Activated CD8-positive, alpha-beta T cell treated with anti-CD3 and anti-CD28 coated beads for 36 hours (primary cell): ENCODE measurements around the gene TMED6. TPM values are rescaled to one million over a fixed set of nuclear protein-coding genes. Genes with fewer than 3 reads are reported as not detected.

Experiments
- ATAC-seq: fragments of 200-7000 bp; cut with Tn5 transposase; one replicate; pipeline ENCODE4 v1.10.0; 2021; ENCODE audit warnings: mild to moderate bottlenecking, moderate library complexity
- CTCF ChIA-PET: fragments of 350-600 bp; sonication (Branson Sonifier 250); formaldehyde crosslinking; loops from one replicate; lab custom pipeline; 2021; ENCODE audit warnings: antibody characterized with exemption; lab: Charles Lee
- POLR2A ChIA-PET: fragments of 350-600 bp; sonication (Branson Sonifier 250); formaldehyde crosslinking; loops from one replicate; lab custom pipeline; 2021; ENCODE audit warnings: antibody characterized with exemption; lab: Charles Lee
- DNase-seq: peaks from one replicate; pipeline ENCODE4 v3.0.0-alpha.2; 2020
- H3K27ac Mint-ChIP-seq: one replicate; pipeline ENCODE4 v1.8.0; 2021; ENCODE audit warnings: mild to moderate bottlenecking, mixed read lengths
- H3K27me3 Mint-ChIP-seq: one replicate; pipeline ENCODE4 v1.8.0; 2021; ENCODE audit warnings: mixed read lengths
- H3K36me3 Mint-ChIP-seq: one replicate; pipeline ENCODE4 v1.8.0; 2021; ENCODE audit warnings: low read depth, mixed read lengths
- H3K4me1 Mint-ChIP-seq: one replicate; pipeline ENCODE4 v1.8.0; 2021; ENCODE audit warnings: low read depth, mixed read lengths
- H3K4me3 Mint-ChIP-seq: one replicate; pipeline ENCODE4 v1.8.0; 2021; ENCODE audit warnings: mild to moderate bottlenecking, moderate library complexity, mixed read lengths
- H3K9me3 Mint-ChIP-seq: one replicate; pipeline ENCODE4 v1.8.0; 2021; ENCODE audit warnings: mixed read lengths
- CTCF ChIP-seq: fragments of 200-600 bp; IDR thresholded peaks from one replicate; pipeline ENCODE4 v1.8.0; 2022; ENCODE audit warnings: antibody characterized with exemption, mild to moderate bottlenecking
- intact Hi-C: fragments of 100-400 bp; cut with micrococcal nuclease; formaldehyde crosslinking; loops from one replicate; pipeline ENCODE4 v1.10.0; 2022
- total RNA-seq, 2 experiments: library from RNA; stranded (reverse); gene quantifications; one replicate each; pipeline ENCODE4 v1.2.3, GENCODE V29; 2021

The TMED6 gene
- 1 to 10 TPM; 1.2 to 2.2 TPM for total RNA-seq

- H3K27me3 Mint-ChIP-seq: no peaks in the 10 kb centered on the region
- DNase-seq (no peak), ATAC-seq (no peak)
- H3K4me3 Mint-ChIP-seq: no peak within 1 kb of the TSS
- H3K27ac Mint-ChIP-seq: peak within 1 kb of the TSS; percentile 39
- ChIA-PET POLR2A (interaction anchor here (0.7 to 2.4 kb wide), 2 partner anchors 19 to 22 kb away, joined by 4 to 6 read pairs; no protein-coding TSS in a partner anchor), CTCF (interaction anchor here (0.7 to 2.9 kb wide), 3 partner anchors 10 to 832 kb away, joined by 3 to 8 read pairs (median 3); no protein-coding TSS in a partner anchor)
- intact Hi-C loops: no loop called here
- H3K9me3 Mint-ChIP-seq: no peaks in the 10 kb centered on the region
- TF ChIP-seq CTCF: no peak
- peaks cover 25% of the 10 kb centered on the region for H3K36me3 Mint-ChIP-seq
- peaks cover 2% of the 10 kb centered on the region for H3K4me1 Mint-ChIP-seq
Observed at GRCh38 chr16:69351309-69352027, at the start of gene TMED6. TMED6 (minus strand) TSS chr16:69351786; CDS start chr16:69351753, 33 bp downstream.

GRCh38 chr16:69399361-69399760, 47.8 kb upstream of the TMED6 start:
- Mint-ChIP-seq H3K4me1 (peaks cover 32% of the 10 kb centered on the region), H3K36me3 (no peaks in the 10 kb centered on the region), H3K9me3 (no peaks in the 10 kb centered on the region), H3K27me3 (peaks cover 2% of the 10 kb centered on the region), H3K4me3 (no peak overlapping the region), H3K27ac (no peak overlapping the region)
- peak; percentile 51 for ATAC-seq
- intact Hi-C loops: no loop called here
- no peak for TF ChIP-seq CTCF
- CTCF ChIA-PET: interaction anchor here (1.2 to 3.7 kb wide), 2 partner anchors 169 to 178 kb away, joined by 3 to 15 read pairs; no protein-coding TSS in a partner anchor
- POLR2A ChIA-PET: interaction anchor here (0.8 to 2.1 kb wide), 2 partner anchors 15 to 25 kb away, joined by 3 to 5 read pairs; partner anchors contain the start of gene CYB5B
- DNase-seq: peak; percentile 26

DNA sequence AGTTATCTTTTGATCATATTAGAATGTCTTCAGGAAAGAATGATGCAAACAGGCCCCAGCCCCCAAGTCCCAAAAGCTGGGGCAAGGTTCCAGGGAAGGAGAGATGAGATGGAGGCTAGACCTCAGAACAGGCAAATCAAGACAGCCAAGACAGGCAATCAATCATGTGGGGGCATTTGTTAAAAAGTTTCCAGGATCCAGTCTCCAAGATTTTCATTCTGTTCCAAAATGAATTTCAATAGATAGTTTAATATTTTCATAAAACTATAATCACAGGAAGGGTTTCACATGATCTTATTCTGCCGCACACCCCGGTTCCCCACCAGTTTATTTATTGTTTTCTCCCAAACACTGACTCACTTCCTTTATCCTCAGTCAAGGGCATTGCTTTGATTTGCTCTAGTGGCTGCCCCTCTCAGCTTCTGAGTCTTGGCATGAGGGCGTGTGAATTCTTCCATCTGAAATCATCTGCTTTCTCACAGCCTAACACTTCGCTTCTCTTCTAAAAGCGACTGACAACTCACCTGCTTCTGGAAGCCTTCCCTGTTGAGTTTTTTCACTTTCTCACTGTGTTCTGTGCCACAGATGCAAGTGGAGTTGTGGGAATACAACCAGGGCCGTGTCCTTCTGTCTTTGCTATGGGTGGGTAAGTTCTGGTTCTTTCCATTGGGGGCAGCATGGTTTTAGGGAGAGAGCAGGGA, 46.4 kb upstream of the TMED6 start:
- H3K27me3 Mint-ChIP-seq: peaks cover 3% of the 10 kb centered on the region
- ChIA-PET POLR2A (interaction anchor here (2.1 to 2.9 kb wide), 2 partner anchors 27 to 167 kb away, joined by 5 to 17 read pairs; partner anchors contain the start of gene CYB5B), CTCF (interaction anchor here (0.7 to 3.7 kb wide), 14 partner anchors 12 to 357 kb away, joined by 3 to 50 read pairs (median 4); partner anchors contain the start of gene NOB1)
- no peak for DNase-seq
- intact Hi-C loops: loop anchor here (2.0 kb wide), 1 partner anchor 167 kb away; the partner anchor contains the start of gene NFAT5
- no peaks in the 10 kb centered on the region for H3K9me3 Mint-ChIP-seq
- peak; percentile 24 for TF ChIP-seq CTCF
- ATAC-seq: peak; percentile 43
- H3K4me3 Mint-ChIP-seq: no peak overlapping the region
- H3K4me1 Mint-ChIP-seq: peaks cover 32% of the 10 kb centered on the region
- H3K36me3 Mint-ChIP-seq: no peaks in the 10 kb centered on the region
- no peak overlapping the region for H3K27ac Mint-ChIP-seq

- CTCF ChIA-PET: interaction anchor here (0.7 to 3.7 kb wide), 75 partner anchors 8 to 534 kb away, joined by 3 to 50 read pairs (median 4); partner anchors contain the start of genes CYB5B, NOB1 and TERF2
- ATAC-seq (peak; percentile 66), DNase-seq (peak; percentile 84)
- Mint-ChIP-seq H3K4me3 (no peak overlapping the region), H3K9me3 (no peaks in the 10 kb centered on the region), H3K36me3 (no peaks in the 10 kb centered on the region), H3K27ac (peak overlapping the region; percentile 76), H3K4me1 (peaks cover 24% of the 10 kb centered on the region), H3K27me3 (peaks cover 3% of the 10 kb centered on the region)
- POLR2A ChIA-PET: interaction anchor here (1.0 to 2.9 kb wide), 6 partner anchors 8 to 312 kb away, joined by 3 to 17 read pairs (median 3); no protein-coding TSS in a partner anchor
- intact Hi-C loops: loop anchor here (2.0 kb wide), 1 partner anchor 168 kb away; the partner anchor contains the start of gene NFAT5
- TF ChIP-seq CTCF: peak; percentile 47
Observed at GRCh38 chr16:69396187-69397061, 44.8 kb upstream of the TMED6 start.
